ENCODE measurements around the gene KCNQ4. TPM values are rescaled to one million over a fixed set of nuclear protein-coding genes. Genes with fewer than 3 reads are reported as not detected.
A peak's percentile ranks its signal among the peaks of the same experiment; 100 is the strongest.

Gene KCNQ4
- polyA plus RNA-seq, 2 of the 4 experiments (the other 2 are of a cell fraction) = 0.08 to 0.17 TPM

DNA sequence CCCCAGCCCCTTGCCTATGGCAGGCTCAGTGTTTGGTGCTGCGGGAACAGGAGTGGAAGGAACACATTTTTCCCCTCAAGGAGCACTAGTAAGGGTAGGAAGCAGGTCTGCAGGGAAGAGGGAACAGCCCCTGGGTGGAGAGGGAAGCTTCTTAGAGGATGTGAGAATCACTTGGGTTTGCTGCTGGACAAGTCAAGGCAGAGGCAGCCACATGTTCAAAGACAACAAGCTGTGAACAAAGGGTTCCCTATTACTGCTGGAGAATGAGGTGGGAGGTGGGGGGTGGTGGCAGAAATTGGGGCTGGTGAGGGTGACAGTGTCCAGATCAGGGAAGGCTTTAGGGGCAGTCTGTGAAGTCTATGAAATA is 103.4 kb downstream of the KCNQ4 start:
- WGBS (ENCODE audit: missing lambda C conversion rate) = 70% methylated on average over 1 of the region's 1 CpG
- ATAC-seq = no peak
- 0 out of 3 replicates have a peak, but pooled peaks cover 5% of the 10 kb centered on the region for H3K4me1 ChIP-seq
- H3K27ac ChIP-seq = peak overlapping the region in 1 of 2 experiments; percentile 38; a peak in 1 of 6 replicates
- ChIA-PET CTCF (interaction anchor here (1.0 kb wide), 1 partner anchor 25 kb away, joined by 3 read pairs; the partner anchor contains the start of gene CITED4), POLR2A (interaction anchor here (0.8 kb wide), 1 partner anchor 25 kb away, joined by 3 read pairs; the partner anchor contains the start of gene CITED4)
- no peak overlapping the region for H3K4me2 ChIP-seq
- TF ChIP-seq POLR2A (IDR thresholded peaks at IDR 0.05; ENCODE audit: low read length) = no peak
- TF ChIP-seq, protein P1, sequence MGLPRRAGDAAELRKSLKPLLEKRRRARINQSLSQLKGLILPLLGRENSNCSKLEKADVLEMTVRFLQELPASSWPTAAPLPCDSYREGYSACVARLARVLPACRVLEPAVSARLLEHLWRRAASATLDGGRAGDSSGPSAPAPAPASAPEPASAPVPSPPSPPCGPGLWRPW (IDR thresholded peaks at IDR 0.05) = no peak
- TF ChIP-seq HOXB13 (CRISPR knock-in tag; IDR thresholded peaks at IDR 0.05; ENCODE audit: low read depth) = no peak
- TF ChIP-seq ESRRA (IDR thresholded peaks at IDR 0.05; ENCODE audit: borderline replicate concordance, low read length) = no peak
- TF ChIP-seq MAZ (IDR thresholded peaks at IDR 0.05; ENCODE audit: borderline replicate concordance, low read depth, low read length) = no peak
- no peak for TF ChIP-seq SREBF2 (IDR thresholded peaks at IDR 0.05)
- TF ChIP-seq, protein P2, sequence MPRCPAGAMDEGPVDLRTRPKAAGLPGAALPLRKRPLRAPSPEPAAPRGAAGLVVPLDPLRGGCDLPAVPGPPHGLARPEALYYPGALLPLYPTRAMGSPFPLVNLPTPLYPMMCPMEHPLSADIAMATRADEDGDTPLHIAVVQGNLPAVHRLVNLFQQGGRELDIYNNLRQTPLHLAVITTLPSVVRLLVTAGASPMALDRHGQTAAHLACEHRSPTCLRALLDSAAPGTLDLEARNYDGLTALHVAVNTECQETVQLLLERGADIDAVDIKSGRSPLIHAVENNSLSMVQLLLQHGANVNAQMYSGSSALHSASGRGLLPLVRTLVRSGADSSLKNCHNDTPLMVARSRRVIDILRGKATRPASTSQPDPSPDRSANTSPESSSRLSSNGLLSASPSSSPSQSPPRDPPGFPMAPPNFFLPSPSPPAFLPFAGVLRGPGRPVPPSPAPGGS (IDR thresholded peaks at IDR 0.05) = no peak
- no peak for TF ChIP-seq NPAS2 (CRISPR knock-in tag; IDR thresholded peaks at IDR 0.05; ENCODE audit: borderline replicate concordance)
- no peak for TF ChIP-seq CBX2 (IDR thresholded peaks at IDR 0.05; ENCODE audit: borderline replicate concordance, low read depth)
- no peak for TF ChIP-seq FOSL2 (IDR thresholded peaks at IDR 0.05)
- TF ChIP-seq FOSL2 (CRISPR knock-in tag; IDR thresholded peaks at IDR 0.05) = no peak
- no peak for TF ChIP-seq CBX8 (IDR thresholded peaks at IDR 0.05)
- no peaks in the 10 kb centered on the region for H3K9me3 ChIP-seq
- no peak overlapping the region for H3K4me3 ChIP-seq
- DNase-seq (ENCODE audit: low read depth in 1 of 2, low spot score in 1 of 2) = no peak
- FAIRE-seq = no peak

DNA sequence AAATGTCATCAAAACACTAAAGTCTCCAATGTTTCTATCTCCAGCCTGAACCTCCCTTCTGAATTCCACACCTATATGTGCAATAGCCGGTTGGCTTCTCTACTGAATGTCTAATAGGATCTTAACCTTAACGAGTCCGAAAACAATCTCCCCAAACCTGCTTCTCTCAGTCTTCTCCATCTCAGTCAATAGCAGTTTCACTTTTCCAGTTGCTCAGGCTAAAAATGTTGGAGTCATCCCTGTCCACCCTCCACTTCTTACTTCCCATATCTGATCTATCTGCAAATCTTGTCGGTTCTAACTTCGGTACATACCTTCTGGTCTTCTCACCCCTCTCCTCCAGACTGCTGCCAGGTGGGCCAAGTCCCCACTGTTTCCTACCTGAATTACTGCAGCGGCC is 104.1 kb downstream of the KCNQ4 start:
- Histone ChIP-seq H3K9me3 (no peaks in the 10 kb centered on the region), H3K27ac (peak overlapping the region in 1 of 2 experiments; percentile 49; a peak in 1 of 6 replicates), H3K4me2 (no peak overlapping the region), H3K4me1 (0 out of 3 replicates have a peak, but pooled peaks cover 5% of the 10 kb centered on the region), H3K4me3 (no peak overlapping the region)
- FAIRE-seq = no peak
- POLR2A ChIA-PET = interaction anchor here (0.8 kb wide), 1 partner anchor 25 kb away, joined by 3 read pairs; the partner anchor contains the start of gene CITED4
- TF ChIP-seq ZNF302 (CRISPR knock-in tag; IDR thresholded peaks at IDR 0.05) = no peak
- no peak for TF ChIP-seq RCOR1 (IDR thresholded peaks at IDR 0.05; ENCODE audit: low read depth, low read length)
- no peak for TF ChIP-seq PHF8 (IDR thresholded peaks at IDR 0.05; ENCODE audit: borderline replicate concordance, low read depth)
- TF ChIP-seq, protein P3, sequence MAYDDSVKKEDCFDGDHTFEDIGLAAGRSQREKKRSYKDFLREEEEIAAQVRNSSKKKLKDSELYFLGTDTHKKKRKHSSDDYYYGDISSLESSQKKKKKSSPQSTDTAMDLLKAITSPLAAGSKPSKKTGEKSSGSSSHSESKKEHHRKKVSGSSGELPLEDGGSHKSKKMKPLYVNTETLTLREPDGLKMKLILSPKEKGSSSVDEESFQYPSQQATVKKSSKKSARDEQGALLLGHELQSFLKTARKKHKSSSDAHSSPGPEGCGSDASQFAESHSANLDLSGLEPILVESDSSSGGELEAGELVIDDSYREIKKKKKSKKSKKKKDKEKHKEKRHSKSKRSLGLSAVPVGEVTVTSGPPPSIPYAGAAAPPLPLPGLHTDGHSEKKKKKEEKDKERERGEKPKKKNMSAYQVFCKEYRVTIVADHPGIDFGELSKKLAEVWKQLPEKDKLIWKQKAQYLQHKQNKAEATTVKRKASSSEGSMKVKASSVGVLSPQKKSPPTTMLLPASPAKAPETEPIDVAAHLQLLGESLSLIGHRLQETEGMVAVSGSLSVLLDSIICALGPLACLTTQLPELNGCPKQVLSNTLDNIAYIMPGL (CRISPR knock-in tag; IDR thresholded peaks at IDR 0.05; ENCODE audit: borderline replicate concordance) = no peak
- TF ChIP-seq EHF (CRISPR knock-in tag; IDR thresholded peaks at IDR 0.05) = no peak
- TF ChIP-seq, protein P4, sequence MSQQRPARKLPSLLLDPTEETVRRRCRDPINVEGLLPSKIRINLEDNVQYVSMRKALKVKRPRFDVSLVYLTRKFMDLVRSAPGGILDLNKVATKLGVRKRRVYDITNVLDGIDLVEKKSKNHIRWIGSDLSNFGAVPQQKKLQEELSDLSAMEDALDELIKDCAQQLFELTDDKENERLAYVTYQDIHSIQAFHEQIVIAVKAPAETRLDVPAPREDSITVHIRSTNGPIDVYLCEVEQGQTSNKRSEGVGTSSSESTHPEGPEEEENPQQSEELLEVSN (IDR thresholded peaks at IDR 0.05; ENCODE audit: borderline replicate concordance, low read depth) = no peak
- TF ChIP-seq, protein P1 (IDR thresholded peaks at IDR 0.05) = no peak
- TF ChIP-seq ESRRA (IDR thresholded peaks at IDR 0.05; ENCODE audit: borderline replicate concordance, low read length) = no peak
- CTCF ChIA-PET = interaction anchor here (1.0 to 1.5 kb wide), 2 partner anchors 10 to 26 kb away, joined by 3 to 5 read pairs; partner anchors contain the start of gene CITED4
- DNase-seq (ENCODE audit: low read depth in 1 of 2, low spot score in 1 of 2) = no peak
- no peak for ATAC-seq
- 94% methylated on average over 6 of the region's 6 CpGs for WGBS (ENCODE audit: missing lambda C conversion rate)

Small RNA genes within 50 kb of the gene (small RNA-seq; reads per million reads assigned to genes)
- gene MIR30C1 = 1.2 to 102 (median 51.6) reads per million in 6 experiments
- gene MIR30E = 808 to 39,328 (median 14,171) reads per million in 6 experiments
- 0 reads per million in 6 experiments for gene RN7SL326P

Other genes starting within 250 kb of the KCNQ4 start
- gene RIMS3, start 118.1 kb upstream of the KCNQ4 start, polyA plus RNA-seq (2011; rRNA removed) = 1.9 and 2.4 TPM in 2 replicates
- gene RIMS3, start 118.1 kb upstream of the KCNQ4 start, polyA plus RNA-seq (2017; fragmentation: RNase III; extraction: RNeasy Plus Mini Kit Qiagen cat#74134 plus additional on column Dnase treatment) = 1.3 to 1.6 TPM (median 1.5 TPM) in 3 replicates
- gene NFYC, start 92.1 kb upstream of the KCNQ4 start, polyA plus RNA-seq (2011; rRNA removed) = 37.8 and 43.4 TPM in 2 replicates
- 35.0 to 35.2 TPM (median 35.1 TPM) in 3 replicates for gene NFYC, start 92.1 kb upstream of the KCNQ4 start, polyA plus RNA-seq (2017; fragmentation: RNase III; extraction: RNeasy Plus Mini Kit Qiagen cat#74134 plus additional on column Dnase treatment)
- 5.8 and 7.1 TPM in 2 replicates for gene CITED4, start 78.6 kb downstream of the KCNQ4 start, polyA plus RNA-seq (2011; rRNA removed)
- 23.7 to 33.5 TPM (median 32.2 TPM) in 3 replicates for gene CITED4, start 78.6 kb downstream of the KCNQ4 start, polyA plus RNA-seq (2017; fragmentation: RNase III; extraction: RNeasy Plus Mini Kit Qiagen cat#74134 plus additional on column Dnase treatment)
- gene CTPS1, start 195.9 kb downstream of the KCNQ4 start, polyA plus RNA-seq (2011; rRNA removed) = 145 and 181 TPM in 2 replicates
- gene CTPS1, start 195.9 kb downstream of the KCNQ4 start, polyA plus RNA-seq (2017; fragmentation: RNase III; extraction: RNeasy Plus Mini Kit Qiagen cat#74134 plus additional on column Dnase treatment) = 159 to 169 TPM (median 159 TPM) in 3 replicates
- gene SLFNL1, start 237.9 kb downstream of the KCNQ4 start, polyA plus RNA-seq (2011; rRNA removed) = 0.01 and 0.07 TPM in 2 replicates
- gene SLFNL1, start 237.9 kb downstream of the KCNQ4 start, polyA plus RNA-seq (2017; fragmentation: RNase III; extraction: RNeasy Plus Mini Kit Qiagen cat#74134 plus additional on column Dnase treatment) = 0.03 to 0.05 TPM (median 0.04 TPM) in 3 replicates